ENCODE data around the gene EPHB2. TPM values are rescaled to one million over a fixed set of nuclear protein-coding genes. Genes with fewer than 3 reads are reported as not detected.
"Not testable (repeated sequence)": the region's sequence is repeated elsewhere in the genome, so short reads cannot be mapped to it uniquely, and the experiment has no call there.

The EPHB2 gene
- total RNA-seq, 2 experiments from 2014 or later = not detected

DNA sequence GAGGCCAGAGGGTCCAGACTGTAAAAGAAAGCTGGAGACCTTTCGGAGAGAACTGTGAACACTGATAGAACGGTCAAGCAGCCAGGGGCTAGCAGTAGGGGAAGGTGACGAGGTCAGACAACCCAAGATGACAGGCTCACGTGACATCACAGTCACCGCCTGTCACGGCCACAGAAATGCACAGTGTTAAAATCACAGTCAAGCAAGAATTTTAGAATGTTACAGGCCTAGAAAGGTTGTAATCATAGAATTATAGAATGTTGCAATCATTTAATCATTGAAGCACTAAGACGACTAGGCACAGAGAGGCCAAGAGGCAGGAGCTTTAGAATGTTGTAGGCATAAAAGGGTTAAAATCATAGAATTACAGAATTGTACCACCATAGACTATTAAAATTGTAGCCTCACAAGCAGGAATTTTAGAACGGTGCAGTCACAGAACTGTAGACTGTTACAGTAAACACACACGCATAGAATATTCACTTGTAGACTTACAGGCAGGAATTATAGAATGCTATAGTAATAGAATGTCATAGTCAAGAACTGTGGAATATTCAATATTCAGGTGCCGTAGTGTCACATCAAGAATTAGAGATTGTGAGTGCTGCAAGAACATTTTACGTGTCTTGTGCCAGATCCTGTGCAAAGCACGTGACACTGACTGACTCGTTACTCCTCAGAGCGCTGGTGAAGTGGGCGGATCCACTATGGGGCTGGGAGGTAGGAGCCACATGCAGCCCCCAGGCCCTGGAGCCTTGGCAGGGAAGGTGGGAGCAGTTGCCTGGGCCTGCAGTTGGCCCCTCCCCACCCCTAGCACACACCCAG is 118.1 kb downstream of the EPHB2 start:
- DNase-seq = no peak
- no peak overlapping the region for H3K27ac Mint-ChIP-seq
- no peaks in the 10 kb centered on the region for H3K9me3 Mint-ChIP-seq
- H3K27me3 Mint-ChIP-seq (ENCODE audit: low read depth) = peaks cover 4% of the 10 kb centered on the region
- CTCF ChIA-PET = no interaction called here
- H3K4me1 Mint-ChIP-seq (ENCODE audit: low read depth) = no peaks in the 10 kb centered on the region
- no peaks in the 10 kb centered on the region for H3K36me3 Mint-ChIP-seq (ENCODE audit: low read depth)
- intact Hi-C loops (cut with micrococcal nuclease) = no loop called here
- H3K4me3 Mint-ChIP-seq = no peak overlapping the region

DNA sequence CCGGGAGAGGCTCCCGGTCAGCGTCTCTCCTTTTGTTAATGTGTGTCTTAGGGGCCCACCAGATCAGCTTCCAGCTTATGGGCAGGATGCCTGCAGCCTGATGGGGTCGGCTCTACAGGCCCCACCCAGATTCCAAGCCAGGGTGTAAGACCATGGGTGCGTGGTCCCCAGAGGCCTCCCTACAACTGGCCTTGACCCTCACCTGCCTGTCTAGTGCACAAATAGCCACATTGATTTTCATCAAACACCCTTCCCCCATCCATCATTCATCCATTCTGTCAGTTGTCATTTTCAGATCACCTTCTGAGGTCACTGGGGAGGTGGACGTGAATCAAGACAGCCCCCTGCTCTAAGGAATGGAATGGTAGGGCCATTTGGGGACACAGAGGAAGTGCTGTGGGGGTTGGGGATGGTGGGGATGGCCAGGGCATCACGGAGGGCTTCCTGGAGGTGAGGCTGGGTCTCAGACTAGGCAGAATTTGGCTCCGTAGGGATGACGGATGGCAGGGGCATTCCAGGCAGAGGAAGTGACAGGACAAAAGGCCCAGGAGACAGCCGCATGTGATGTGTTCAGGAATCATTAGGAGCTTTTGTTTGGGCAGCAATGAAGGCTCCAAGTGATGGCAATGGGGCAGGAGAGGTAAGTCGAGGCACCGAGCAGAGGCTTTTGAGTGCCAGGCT is 118.8 kb downstream of the EPHB2 start:
- H3K27me3 Mint-ChIP-seq (ENCODE audit: low read depth) = peaks cover 4% of the 10 kb centered on the region
- intact Hi-C loops (cut with micrococcal nuclease) = no loop called here
- no peaks in the 10 kb centered on the region for H3K4me1 Mint-ChIP-seq (ENCODE audit: low read depth)
- H3K27ac Mint-ChIP-seq = no peak overlapping the region
- CTCF ChIA-PET = no interaction called here
- H3K36me3 Mint-ChIP-seq (ENCODE audit: low read depth) = no peaks in the 10 kb centered on the region
- no peak for DNase-seq
- H3K9me3 Mint-ChIP-seq = no peaks in the 10 kb centered on the region
- H3K4me3 Mint-ChIP-seq = no peak overlapping the region

DNA sequence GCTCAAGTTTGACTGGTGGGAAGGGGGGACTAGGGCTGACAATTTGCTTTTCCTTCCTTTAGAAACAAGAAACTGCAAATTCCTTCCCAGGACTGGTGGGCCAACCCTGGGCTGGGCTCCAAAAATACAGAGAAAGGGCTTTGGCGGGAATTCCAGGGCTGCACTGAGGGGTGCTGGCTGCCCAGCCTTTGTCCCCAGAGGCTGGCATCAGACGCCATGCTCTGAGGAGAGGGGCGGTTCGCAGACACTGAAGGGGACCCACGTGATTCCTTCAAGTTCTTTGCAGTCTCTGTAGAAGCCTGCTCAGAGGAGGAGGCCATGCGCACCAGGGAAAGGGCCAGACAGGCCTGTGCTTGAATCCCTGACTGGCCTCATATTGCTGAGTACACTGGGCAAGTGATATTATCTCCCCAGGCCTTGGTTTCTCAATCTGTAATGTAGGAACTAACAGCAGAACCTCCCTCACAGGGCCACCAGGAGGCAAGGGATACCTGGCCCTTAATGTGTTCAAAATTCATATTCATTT is 119.5 kb downstream of the EPHB2 start:
- DNase-seq = no peak
- H3K9me3 Mint-ChIP-seq = no peaks in the 10 kb centered on the region
- intact Hi-C loops (cut with micrococcal nuclease) = no loop called here
- peaks cover 4% of the 10 kb centered on the region for H3K27me3 Mint-ChIP-seq (ENCODE audit: low read depth)
- no peaks in the 10 kb centered on the region for H3K4me1 Mint-ChIP-seq (ENCODE audit: low read depth)
- no peak overlapping the region for H3K4me3 Mint-ChIP-seq
- H3K27ac Mint-ChIP-seq = no peak overlapping the region
- H3K36me3 Mint-ChIP-seq (ENCODE audit: low read depth) = no peaks in the 10 kb centered on the region
- CTCF ChIA-PET = no interaction called here

DNA sequence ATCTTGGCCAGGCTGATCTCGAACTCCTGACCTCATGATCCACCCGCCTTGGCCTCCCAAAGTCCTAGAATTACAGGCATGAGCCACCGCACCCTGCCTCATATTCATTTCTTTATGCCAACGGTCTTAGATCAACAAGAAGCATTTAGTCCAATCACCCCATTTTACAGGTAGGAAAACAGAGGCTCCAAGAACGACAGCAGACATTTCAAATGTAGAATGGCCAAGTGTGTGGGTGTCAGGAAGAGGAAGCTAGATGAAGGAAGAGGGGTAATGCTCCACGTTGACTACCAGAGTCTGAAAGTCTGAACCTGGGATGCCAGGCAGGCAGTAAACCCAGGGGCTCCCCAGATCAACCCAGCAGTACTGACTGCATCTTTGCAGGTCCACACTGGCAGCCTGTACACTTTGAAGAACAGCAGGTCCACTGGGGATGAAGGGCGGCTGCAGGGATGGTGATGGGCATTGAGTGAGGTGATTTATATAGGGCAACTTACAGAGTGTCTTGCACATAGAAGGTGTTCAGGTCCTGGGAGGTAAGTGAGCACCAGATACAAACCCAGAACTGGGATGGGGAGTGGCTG is 120.2 kb downstream of the EPHB2 start:
- Mint-ChIP-seq H3K9me3 (no peaks in the 10 kb centered on the region), H3K4me3 (no peak overlapping the region), H3K27me3 (ENCODE audit: low read depth) (peaks cover 4% of the 10 kb centered on the region), H3K27ac (no peak overlapping the region), H3K36me3 (ENCODE audit: low read depth) (no peaks in the 10 kb centered on the region), H3K4me1 (ENCODE audit: low read depth) (no peaks in the 10 kb centered on the region)
- no peak for DNase-seq
- CTCF ChIA-PET = no interaction called here
- intact Hi-C loops (cut with micrococcal nuclease) = no loop called here

DNA sequence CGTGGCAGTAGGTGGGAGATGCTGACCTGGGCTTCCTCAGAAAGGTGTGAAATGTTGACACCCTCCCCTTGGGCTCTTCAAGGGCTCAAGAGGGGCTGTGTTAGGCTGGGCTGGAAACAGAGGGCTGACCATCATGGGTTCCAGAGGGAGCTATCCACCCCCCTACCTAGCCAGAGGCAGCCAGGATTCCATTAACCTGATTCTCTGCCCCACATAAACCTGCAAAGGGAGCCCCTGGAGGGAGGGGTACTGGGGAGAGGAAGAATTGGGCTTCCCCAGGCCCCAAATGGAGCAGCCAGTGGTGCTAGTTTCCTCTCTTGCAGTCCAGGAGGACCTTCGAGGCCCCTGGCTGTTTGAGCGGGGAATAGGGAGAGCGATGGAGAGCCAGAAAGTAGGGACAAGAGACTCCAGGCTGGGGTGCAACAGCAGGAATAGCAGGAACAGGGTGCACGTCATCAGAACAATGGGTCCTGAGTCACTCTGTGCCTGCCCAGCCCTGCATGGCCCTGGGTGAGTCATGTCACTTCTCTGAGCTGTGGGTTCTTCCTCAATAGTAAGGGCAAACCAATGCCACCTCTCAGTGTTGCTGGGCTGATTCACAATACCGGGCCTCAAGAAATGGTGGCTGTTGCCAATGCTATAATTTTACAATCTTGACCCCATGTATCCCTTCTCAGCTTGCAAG is 121.2 kb downstream of the EPHB2 start:
- H3K4me1 Mint-ChIP-seq (ENCODE audit: low read depth) = no peaks in the 10 kb centered on the region
- intact Hi-C loops (cut with micrococcal nuclease) = no loop called here
- CTCF ChIA-PET = no interaction called here
- no peak overlapping the region for H3K27ac Mint-ChIP-seq
- no peaks in the 10 kb centered on the region for H3K9me3 Mint-ChIP-seq
- DNase-seq = no peak
- no peak overlapping the region for H3K4me3 Mint-ChIP-seq
- H3K27me3 Mint-ChIP-seq (ENCODE audit: low read depth) = peaks cover 4% of the 10 kb centered on the region
- H3K36me3 Mint-ChIP-seq (ENCODE audit: low read depth) = no peaks in the 10 kb centered on the region

DNA sequence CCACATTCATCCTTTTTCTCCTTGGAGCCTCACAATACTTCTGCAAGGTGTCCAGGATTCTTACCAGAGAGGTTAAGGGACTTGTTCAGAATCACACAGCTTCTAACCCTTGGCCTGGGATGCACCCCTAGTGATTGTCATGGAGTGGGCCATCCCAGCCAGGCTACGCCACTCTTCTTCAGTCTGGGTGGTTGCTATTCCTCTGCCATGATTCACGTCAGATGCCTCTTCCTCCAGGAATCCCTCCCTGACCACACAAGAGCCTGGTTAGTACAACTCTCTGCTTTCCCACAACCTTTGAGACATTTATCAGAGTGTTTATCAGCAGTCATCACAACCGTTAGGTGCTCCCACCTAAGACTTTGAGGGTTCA is 121.8 kb downstream of the EPHB2 start:
- Mint-ChIP-seq H3K36me3 (ENCODE audit: low read depth) (no peaks in the 10 kb centered on the region), H3K9me3 (no peaks in the 10 kb centered on the region), H3K4me1 (ENCODE audit: low read depth) (no peaks in the 10 kb centered on the region), H3K4me3 (no peak overlapping the region), H3K27me3 (ENCODE audit: low read depth) (peaks cover 2% of the 10 kb centered on the region), H3K27ac (no peak overlapping the region)
- no peak for DNase-seq
- intact Hi-C loops (cut with micrococcal nuclease) = no loop called here
- CTCF ChIA-PET = no interaction called here

DNA sequence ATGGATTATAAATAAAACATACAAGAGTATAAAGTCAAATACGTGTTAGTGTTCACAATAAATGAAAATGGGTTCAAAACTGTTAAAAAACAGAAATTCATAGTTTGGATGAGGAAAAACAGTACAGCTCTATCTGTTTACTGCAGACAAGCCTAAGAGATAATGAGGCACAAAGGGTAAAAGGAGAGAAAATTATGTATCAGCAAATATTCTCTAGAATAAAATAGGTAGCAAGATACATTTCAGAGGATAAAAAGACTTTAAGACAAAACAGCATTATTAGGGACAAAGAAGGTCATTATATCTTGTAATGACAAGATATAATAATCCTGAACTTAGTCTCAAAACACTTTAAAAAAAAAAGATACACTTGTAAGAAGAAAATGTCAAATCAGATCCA is 123.1 kb downstream of the EPHB2 start:
- DNase-seq = no peak
- no peaks in the 10 kb centered on the region for H3K9me3 Mint-ChIP-seq
- CTCF ChIA-PET = interaction anchor here (0.6 kb wide), 1 partner anchor 291 kb away, joined by 3 read pairs; no protein-coding TSS in a partner anchor

DNA sequence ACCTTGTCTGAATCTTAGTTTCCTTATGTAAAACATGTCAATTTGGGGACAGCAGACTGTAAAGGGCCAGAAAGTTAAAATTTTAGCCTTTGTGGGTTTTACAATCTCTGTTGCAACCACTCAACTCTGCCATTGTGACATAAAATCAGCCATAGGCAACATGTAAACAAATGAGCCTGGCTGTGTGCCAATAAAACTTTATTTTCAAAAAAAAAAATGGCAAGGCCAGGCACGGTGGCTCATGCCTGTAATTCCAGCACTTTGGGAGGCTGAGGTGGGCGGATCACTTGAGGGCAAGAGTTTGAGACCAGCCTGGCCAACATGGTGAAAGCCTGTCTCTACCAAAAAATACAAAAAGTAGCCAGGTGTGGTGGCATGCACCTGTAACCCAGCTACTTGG is 123.8 kb downstream of the EPHB2 start:
- DNase-seq; H3K27ac Mint-ChIP-seq; H3K27me3 Mint-ChIP-seq (ENCODE audit: low read depth); H3K4me3 Mint-ChIP-seq; H3K4me1 Mint-ChIP-seq (ENCODE audit: low read depth); H3K36me3 Mint-ChIP-seq (ENCODE audit: low read depth); H3K9me3 Mint-ChIP-seq; intact Hi-C loops (cut with micrococcal nuclease): not testable (repeated sequence)
- CTCF ChIA-PET = interaction anchor here (0.6 kb wide), 1 partner anchor 292 kb away, joined by 3 read pairs; no protein-coding TSS in a partner anchor

More for the DNA sequence above, 123.1 kb downstream of the EPHB2 start:
- no peak overlapping the region for H3K27ac Mint-ChIP-seq
- H3K4me1 Mint-ChIP-seq (ENCODE audit: low read depth) = no peaks in the 10 kb centered on the region
- intact Hi-C loops (cut with micrococcal nuclease) = no loop called here
- H3K4me3 Mint-ChIP-seq = no peak overlapping the region
- H3K27me3 Mint-ChIP-seq (ENCODE audit: low read depth) = peaks cover 2% of the 10 kb centered on the region
- H3K36me3 Mint-ChIP-seq (ENCODE audit: low read depth) = no peaks in the 10 kb centered on the region

DNA sequence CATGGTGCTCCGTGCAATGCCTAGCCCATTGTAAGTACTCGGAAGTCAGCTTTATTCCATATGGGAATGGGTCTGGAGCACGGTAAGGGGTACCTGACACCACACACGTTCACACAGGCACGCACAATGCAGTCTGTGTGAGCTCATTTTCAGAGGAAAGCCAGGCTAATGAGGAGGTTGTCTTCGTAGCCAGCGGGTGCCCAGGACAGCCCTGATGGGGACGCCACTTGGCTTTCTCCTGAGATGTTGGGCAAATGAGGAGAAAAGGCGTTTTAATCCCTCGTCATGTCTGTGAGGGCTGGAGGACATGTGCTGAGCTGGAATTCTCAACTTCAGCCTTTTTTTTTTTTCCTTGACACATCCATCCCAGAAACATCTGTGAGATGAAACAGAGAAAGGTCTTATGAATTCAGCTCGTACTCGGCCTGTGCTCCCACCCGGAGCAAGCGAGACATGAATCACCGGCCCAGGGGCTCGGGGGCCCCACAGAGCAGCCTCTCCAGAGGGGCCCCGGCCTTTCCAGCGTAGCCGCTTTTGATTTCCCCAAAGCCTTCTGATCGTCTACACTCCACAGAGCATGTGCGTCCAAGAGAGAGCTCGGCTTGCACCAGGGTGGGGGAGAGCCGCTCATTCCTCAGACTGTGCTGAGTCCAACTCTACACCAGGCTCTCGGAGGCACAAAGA is 125.1 kb downstream of the EPHB2 start:
- no peaks in the 10 kb centered on the region for H3K4me1 Mint-ChIP-seq (ENCODE audit: low read depth)
- H3K27me3 Mint-ChIP-seq (ENCODE audit: low read depth) = no peaks in the 10 kb centered on the region
- no peaks in the 10 kb centered on the region for H3K9me3 Mint-ChIP-seq
- intact Hi-C loops (cut with micrococcal nuclease) = no loop called here
- CTCF ChIA-PET = no interaction called here
- DNase-seq = no peak
- no peaks in the 10 kb centered on the region for H3K36me3 Mint-ChIP-seq (ENCODE audit: low read depth)
- H3K27ac Mint-ChIP-seq = no peak overlapping the region
- H3K4me3 Mint-ChIP-seq = no peak overlapping the region

DNA sequence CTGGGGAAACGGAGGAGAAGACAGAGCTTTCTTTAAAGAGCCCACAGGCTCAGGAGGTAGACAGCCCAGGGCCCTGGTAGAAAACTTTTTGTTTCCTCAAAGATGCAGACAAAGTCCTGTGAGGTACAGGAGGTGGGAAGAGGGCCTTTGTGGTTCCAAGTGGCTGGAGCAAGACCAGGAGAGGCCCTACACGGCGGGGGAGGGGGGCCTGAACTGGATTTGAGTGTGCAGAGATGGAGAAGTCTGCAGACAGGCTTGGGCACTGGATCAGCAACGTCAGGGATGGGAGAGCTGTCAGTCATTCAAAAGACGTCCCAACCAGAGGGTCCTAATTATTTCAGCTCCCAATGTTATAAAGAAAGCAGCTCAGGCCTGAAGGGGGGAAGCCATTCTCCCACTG is 126.2 kb downstream of the EPHB2 start:
- Mint-ChIP-seq H3K4me3 (no peak overlapping the region), H3K27me3 (ENCODE audit: low read depth) (peaks cover 3% of the 10 kb centered on the region), H3K4me1 (ENCODE audit: low read depth) (no peaks in the 10 kb centered on the region), H3K36me3 (ENCODE audit: low read depth) (no peaks in the 10 kb centered on the region), H3K9me3 (no peaks in the 10 kb centered on the region), H3K27ac (no peak overlapping the region)
- intact Hi-C loops (cut with micrococcal nuclease) = no loop called here
- CTCF ChIA-PET = interaction anchor here (0.6 kb wide), 1 partner anchor 33 kb away, joined by 3 read pairs; no protein-coding TSS in a partner anchor
- DNase-seq = no peak

DNA sequence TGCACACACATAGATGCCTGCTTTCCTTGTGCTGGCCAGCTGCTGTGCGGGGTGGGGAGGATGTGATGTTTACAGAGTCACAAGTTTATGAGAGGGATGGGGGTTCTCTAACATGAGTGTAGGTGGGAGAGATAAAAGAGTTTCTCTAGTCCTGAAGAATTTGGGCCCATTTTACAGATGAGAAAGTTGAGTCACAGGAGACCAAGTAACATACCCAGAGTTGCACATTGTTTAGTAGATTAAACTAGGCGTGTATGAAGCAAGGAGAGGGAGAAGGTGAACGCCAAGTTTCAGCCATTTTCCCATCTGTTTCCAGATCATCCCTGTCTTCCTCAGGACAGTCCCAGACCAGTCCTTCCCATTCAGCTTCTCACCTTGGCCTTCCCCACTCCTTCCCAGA is 126.7 kb downstream of the EPHB2 start:
- Mint-ChIP-seq H3K27ac (no peak overlapping the region), H3K4me3 (no peak overlapping the region), H3K4me1 (ENCODE audit: low read depth) (no peaks in the 10 kb centered on the region), H3K27me3 (ENCODE audit: low read depth) (peaks cover 3% of the 10 kb centered on the region), H3K9me3 (no peaks in the 10 kb centered on the region), H3K36me3 (ENCODE audit: low read depth) (no peaks in the 10 kb centered on the region)
- intact Hi-C loops (cut with micrococcal nuclease) = no loop called here
- no peak for DNase-seq
- CTCF ChIA-PET = no interaction called here

DNA sequence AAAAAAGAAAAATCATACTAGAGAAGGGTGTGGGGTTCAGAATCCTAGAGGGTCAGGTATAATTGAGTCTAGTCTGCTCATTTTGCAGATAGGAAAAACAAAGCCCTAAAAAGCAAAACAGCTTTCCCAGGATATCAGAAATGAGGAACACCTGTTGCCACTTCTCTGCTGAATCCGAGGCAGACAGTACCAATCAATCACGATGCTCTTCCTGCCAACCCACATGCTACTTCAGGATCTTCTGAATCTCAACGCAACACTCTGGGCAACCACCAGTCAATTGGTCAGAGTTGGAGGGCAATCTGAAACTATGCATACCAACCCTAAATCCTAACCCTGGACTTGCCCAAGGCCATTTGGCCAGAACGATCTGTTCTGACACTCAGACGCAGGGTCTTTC is 128.3 kb downstream of the EPHB2 start:
- Mint-ChIP-seq H3K27ac (no peak overlapping the region), H3K36me3 (ENCODE audit: low read depth) (no peaks in the 10 kb centered on the region), H3K27me3 (ENCODE audit: low read depth) (peaks cover 6% of the 10 kb centered on the region), H3K4me1 (ENCODE audit: low read depth) (no peaks in the 10 kb centered on the region), H3K9me3 (no peaks in the 10 kb centered on the region), H3K4me3 (no peak overlapping the region)
- CTCF ChIA-PET = interaction anchor here (0.6 kb wide), 1 partner anchor 624 kb away, joined by 6 read pairs; no protein-coding TSS in a partner anchor
- intact Hi-C loops (cut with micrococcal nuclease) = no loop called here
- no peak for DNase-seq

Data from activated naive CD4-positive, alpha-beta T cell treated with anti-CD3 and anti-CD28 coated beads for 36 hours (primary cell).